A549 (cell line): Measurements from ENCODE around the gene CRADD. TPM values are rescaled to one million over a fixed set of nuclear protein-coding genes. Genes with fewer than 3 reads are reported as not detected.
"Not testable (repeated sequence)": the region's sequence is repeated elsewhere in the genome, so short reads cannot be mapped to it uniquely, and the experiment has no call there.

Source experiments
- ATAC-seq, 2 experiments: fragments of 200-7000 bp in 1 of 2; fragments of >200 bp in 1 of 2; cut with Nextera tagmentation in 1 of 2; cut with Tn5 transposase in 1 of 2; 3 replicates each; pipeline versions ENCODE4 v1.8.0 to v1.9.1; 2018 to 2020; ENCODE audit warnings: mild to moderate bottlenecking in 1 of 2, moderate library complexity in 1 of 2
- CTCF ChIA-PET: fragments of 300-600 bp; sonication (Branson Sonifier 250); formaldehyde crosslinking; extraction: SDS; loops from one replicate; lab custom pipeline; 2021; ENCODE audit warnings: antibody characterized with exemption, inconsistent platforms; lab: Yijun Ruan, JAX
- POLR2A ChIA-PET: fragments of 350-600 bp; formaldehyde crosslinking; extraction: SDS; loops from one replicate; lab custom pipeline; 2021; ENCODE audit warnings: antibody characterized with exemption, inconsistent platforms; lab: Yijun Ruan, JAX
- DNase-seq, 2 experiments: peaks; one replicate each; pipeline versions ENCODE4 v3.0.0 to v3.0.0-alpha.2; 2011 to 2016; ENCODE audit warnings: low read depth in 1 of 2, low spot score in 1 of 2
- FAIRE-seq: peaks from 2 replicates; lab custom pipeline; 2011; peaks lifted over from hg19 to GRCh38; lab: Jason Lieb, UNC
- H3K27ac ChIP-seq, 2 experiments: fragments of >200 bp; sonication (Bioruptor Twin); formaldehyde crosslinking; 3 replicates each; pipeline ENCODE4 v1.5.1; 2016 to 2017
- H3K4me1 ChIP-seq: fragments of >200 bp; sonication (Bioruptor Twin); formaldehyde crosslinking; 3 replicates; pipeline ENCODE4 v1.6.1; 2016
- H3K4me2 ChIP-seq: fragments of >200 bp; sonication (Bioruptor Twin); formaldehyde crosslinking; 3 replicates; pipeline ENCODE4 v1.6.1; 2016
- H3K4me3 ChIP-seq: fragments of >200 bp; sonication (Bioruptor Twin); formaldehyde crosslinking; 3 replicates; pipeline ENCODE4 v1.5.1; 2016
- H3K9me3 ChIP-seq: fragments of >200 bp; sonication (Bioruptor Twin); formaldehyde crosslinking; 3 replicates; pipeline ENCODE4 v1.6.1; 2016
- CEBPB ChIP-seq, 2 experiments: fragments of >200 bp in 1 of 2; sonication (Bioruptor Twin) in 1 of 2; formaldehyde crosslinking in 1 of 2; IDR thresholded peaks; 2 replicates each; pipeline ENCODE4 v1.6.1; 2012 to 2016
- ELK1 ChIP-seq: fragments of 150-350 bp; IDR thresholded peaks from 2 replicates; pipeline ENCODE4 v1.6.1; 2014; ENCODE audit warnings: low read depth, mild to moderate bottlenecking, low read length
- FOSL2 ChIP-seq, 2 experiments: fragments of 450-650 bp in 1 of 2; fragments of >200 bp in 1 of 2; sonication (Bioruptor Twin) in 1 of 2; formaldehyde crosslinking; IDR thresholded peaks; 2 replicates each; pipeline versions ENCODE4 v1.5.0 to v1.6.1; 2016 to 2020; ENCODE audit warnings: mild to moderate bottlenecking in 1 of 2, moderate library complexity in 1 of 2
- GATA3 ChIP-seq: IDR thresholded peaks from 2 replicates; pipeline ENCODE4 v1.6.1; 2012; ENCODE audit warnings: borderline replicate concordance
- HOXB13 ChIP-seq: fragments of 250-450 bp; sonication (Bioruptor Pico); IDR thresholded peaks from 2 replicates; pipeline ENCODE4 v1.5.0; 2020; ENCODE audit warnings: low read depth, mild to moderate bottlenecking, moderate library complexity
- JUNB ChIP-seq: fragments of >200 bp; sonication (Bioruptor Twin); formaldehyde crosslinking; IDR thresholded peaks from 2 replicates; pipeline ENCODE4 v1.6.1; 2016
- MAX ChIP-seq: IDR thresholded peaks from 2 replicates; pipeline ENCODE4 v1.6.1; 2012
- ZNF302 ChIP-seq: fragments of 250-450 bp; sonication (Bioruptor Pico); IDR thresholded peaks from 2 replicates; pipeline ENCODE4 v1.9.0; 2021; ENCODE audit warnings: inconsistent platforms, mild to moderate bottlenecking, moderate library complexity
- WGBS: methylation state at CpG from one replicate; pipeline ENCODE4 v1.1.6; 2017; ENCODE audit errors: missing lambda C conversion rate; 5-methylcytosine and 5-hydroxymethylcytosine counted together
- polyA plus RNA-seq, 4 experiments: library from polyadenylated mRNA; depleted of rRNA in 3 of 4; stranded (reverse); fragments of >200 nt; fragmentation: RNase III in 1 of 4; extraction: RNeasy Plus Mini Kit Qiagen cat#74134 plus additional on column Dnase treatment in 1 of 4; gene quantifications; 2 replicates in 3 of 4; 3 replicates in 1 of 4; pipeline ENCODE4 v1.2.3, GENCODE V29; 2011 to 2017

CRADD gene
- polyA plus RNA-seq, 2 of the 4 experiments (the other 2 are of a cell fraction) = 13.2 to 23.0 TPM

GRCh38 chr12:93882763-93883162 is 205.6 kb downstream of the CRADD start:
- 90% methylated on average over 3 of the region's 3 CpGs for WGBS

GRCh38 chr12:93883436-93884154 is 206.4 kb downstream of the CRADD start:
- H3K4me3 ChIP-seq = no peak overlapping the region
- CTCF ChIA-PET = interaction anchor here (1.2 to 1.6 kb wide), 2 partner anchors 219 to 314 kb away, joined by 4 to 5 read pairs; no protein-coding TSS in a partner anchor
- peaks cover 41% of the 10 kb centered on the region for H3K4me1 ChIP-seq
- H3K27ac ChIP-seq = peak overlapping the region; percentile 47 to 72
- H3K9me3 ChIP-seq = no peaks in the 10 kb centered on the region
- H3K4me2 ChIP-seq = peak overlapping the region; percentile 17; the same call in 1 of the 3 replicates
- peak in 1 of 2 experiments; percentile 40 for DNase-seq
- TF ChIP-seq FOSL2 (IDR thresholded peaks at IDR 0.05) = no peak
- peak; percentile 20; the same call in 1 of the 2 replicates for TF ChIP-seq FOSL2 (CRISPR knock-in tag; IDR thresholded peaks at IDR 0.05)
- peak in 1 of 2 experiments; percentile 46; a peak in 1 of 4 replicates for TF ChIP-seq CEBPB (IDR thresholded peaks at IDR 0.05)
- TF ChIP-seq ZNF302 = no peak
- TF ChIP-seq, all 56 proteins: peak for 2
- no peak for FAIRE-seq
- WGBS = 48% methylated on average over 2 of the region's 2 CpGs
- POLR2A ChIA-PET = no interaction called here
- ATAC-seq = peak; percentile 68 to 72; a peak in 5 of 6 replicates

More at GRCh38 chr12:93882763-93883162, 205.6 kb downstream of the CRADD start:
- Histone ChIP-seq H3K4me3 (no peak overlapping the region), H3K27ac (peak overlapping the region in 1 of 2 experiments; percentile 31; a peak in 1 of 6 replicates), H3K4me1 (peaks cover 41% of the 10 kb centered on the region), H3K9me3 (0 out of 3 replicates have a peak, but pooled peaks cover 4% of the 10 kb centered on the region), H3K4me2 (no peak overlapping the region)
- DNase-seq = no peak
- CTCF ChIA-PET = interaction anchor here (1.1 to 1.6 kb wide), 2 partner anchors 100 to 220 kb away, joined by 4 to 5 read pairs; no protein-coding TSS in a partner anchor
- no peak for FAIRE-seq
- POLR2A ChIA-PET = interaction anchor here (0.6 kb wide), 1 partner anchor 724 kb away, joined by 4 read pairs; no protein-coding TSS in a partner anchor
- TF ChIP-seq ELK1 (no peak), CEBPB (IDR thresholded peaks at IDR 0.05) (peak; percentile 65 to 85; a peak in 3 of 4 replicates)
- no peak for ATAC-seq

- FAIRE-seq (no peak), DNase-seq (peak in 1 of 2 experiments; percentile 43)
- H3K27ac ChIP-seq = peak overlapping the region; percentile 47 to 72; a peak in 4 of 6 replicates
- POLR2A ChIA-PET = no interaction called here
- peaks cover 35% of the 10 kb centered on the region for H3K4me1 ChIP-seq
- no peak overlapping the region for H3K4me3 ChIP-seq
- WGBS = 39% methylated on average over 5 of the region's 5 CpGs
- peak overlapping the region; percentile 32 for H3K4me2 ChIP-seq
- no peaks in the 10 kb centered on the region for H3K9me3 ChIP-seq
- CTCF ChIA-PET = interaction anchor here (1.2 kb wide), 1 partner anchor 316 kb away, joined by 4 read pairs; no protein-coding TSS in a partner anchor
- no peak for TF ChIP-seq HOXB13
- TF ChIP-seq JUNB = no peak
- peak; percentile 47; the same call in 1 of the 2 replicates for TF ChIP-seq GATA3
- peak; percentile 15; the same call in 1 of the 2 replicates for TF ChIP-seq MAX
- TF ChIP-seq, all 56 proteins: peak for 2
- peak in 1 of 2 experiments; percentile 56; a peak in 3 of 6 replicates for ATAC-seq
These were observed 207.8 kb downstream of the CRADD start for GRCh38 chr12:93884794-93885460.

GRCh38 chr12:93885973-93886532 is 208.9 kb downstream of the CRADD start:
- H3K9me3 ChIP-seq, FAIRE-seq, POLR2A ChIA-PET, H3K4me3 ChIP-seq, H3K4me2 ChIP-seq, ATAC-seq, DNase-seq, CTCF ChIA-PET: not testable (repeated sequence)
- Histone ChIP-seq H3K27ac (peak overlapping the region in 1 of 2 experiments; percentile 72; a peak in 3 of 6 replicates), H3K4me1 (peaks cover 27% of the 10 kb centered on the region)
- whole genome bisulfite sequencing = 92% methylated on average over 7 of the region's 7 CpGs
